Measurements from ENCODE around the gene KRTAP16-1.
"Not testable (repeated sequence)": the region's sequence is repeated elsewhere in the genome, so short reads cannot be mapped to it uniquely, and the experiment has no call there.

The KRTAP16-1 gene, protein sequence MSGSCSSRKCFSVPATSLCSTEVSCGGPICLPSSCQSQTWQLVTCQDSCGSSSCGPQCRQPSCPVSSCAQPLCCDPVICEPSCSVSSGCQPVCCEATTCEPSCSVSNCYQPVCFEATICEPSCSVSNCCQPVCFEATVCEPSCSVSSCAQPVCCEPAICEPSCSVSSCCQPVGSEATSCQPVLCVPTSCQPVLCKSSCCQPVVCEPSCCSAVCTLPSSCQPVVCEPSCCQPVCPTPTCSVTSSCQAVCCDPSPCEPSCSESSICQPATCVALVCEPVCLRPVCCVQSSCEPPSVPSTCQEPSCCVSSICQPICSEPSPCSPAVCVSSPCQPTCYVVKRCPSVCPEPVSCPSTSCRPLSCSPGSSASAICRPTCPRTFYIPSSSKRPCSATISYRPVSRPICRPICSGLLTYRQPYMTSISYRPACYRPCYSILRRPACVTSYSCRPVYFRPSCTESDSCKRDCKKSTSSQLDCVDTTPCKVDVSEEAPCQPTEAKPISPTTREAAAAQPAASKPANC

DNA sequence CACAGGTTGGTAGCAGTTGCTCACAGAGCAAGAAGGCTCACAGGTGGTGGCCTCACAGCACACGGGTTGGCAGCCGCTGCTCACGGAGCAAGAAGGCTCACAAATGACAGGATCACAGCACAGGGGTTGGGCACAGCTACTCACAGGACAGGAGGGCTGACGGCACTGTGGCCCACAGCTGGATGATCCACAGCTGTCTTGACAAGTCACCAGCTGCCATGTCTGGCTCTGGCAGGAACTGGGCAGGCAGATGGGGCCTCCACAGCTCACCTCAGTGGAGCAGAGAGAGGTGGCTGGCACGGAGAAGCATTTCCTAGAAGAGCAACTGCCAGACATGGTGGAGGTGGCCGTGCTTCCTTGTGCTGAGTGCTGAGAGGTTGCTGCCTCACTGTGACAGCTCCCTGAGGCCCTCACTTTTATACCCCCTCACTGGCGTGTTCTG is at the start of gene KRTAP16-1:
Gene KRTAP16-1 (minus strand): TSS at position 392 of the 442 bp plus-strand sequence. CDS start 56 bp downstream, at position 336.
- peak in 2 of 4 experiments; percentile 59 to 65 for DNase-seq

DNA sequence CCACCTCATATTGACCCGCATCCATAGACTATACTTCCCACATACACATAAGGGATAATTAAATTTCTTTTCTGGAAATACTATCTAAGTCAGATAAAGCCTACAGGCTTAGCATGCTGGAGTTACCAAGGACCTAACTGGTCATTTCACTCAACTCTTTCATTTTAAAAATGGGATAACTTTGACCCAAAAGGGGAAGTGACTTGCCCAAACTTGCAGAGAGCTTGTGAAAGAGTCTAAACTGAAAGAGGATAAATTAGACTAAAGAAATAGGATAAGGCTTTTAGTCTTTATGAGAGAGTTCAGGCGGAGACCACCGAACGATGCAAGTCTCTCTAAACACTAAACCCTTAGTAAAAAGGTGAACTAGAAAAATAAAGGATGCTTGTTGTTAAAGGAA is 45.4 kb upstream of the KRTAP16-1 start:
- no peak for DNase-seq

DNA sequence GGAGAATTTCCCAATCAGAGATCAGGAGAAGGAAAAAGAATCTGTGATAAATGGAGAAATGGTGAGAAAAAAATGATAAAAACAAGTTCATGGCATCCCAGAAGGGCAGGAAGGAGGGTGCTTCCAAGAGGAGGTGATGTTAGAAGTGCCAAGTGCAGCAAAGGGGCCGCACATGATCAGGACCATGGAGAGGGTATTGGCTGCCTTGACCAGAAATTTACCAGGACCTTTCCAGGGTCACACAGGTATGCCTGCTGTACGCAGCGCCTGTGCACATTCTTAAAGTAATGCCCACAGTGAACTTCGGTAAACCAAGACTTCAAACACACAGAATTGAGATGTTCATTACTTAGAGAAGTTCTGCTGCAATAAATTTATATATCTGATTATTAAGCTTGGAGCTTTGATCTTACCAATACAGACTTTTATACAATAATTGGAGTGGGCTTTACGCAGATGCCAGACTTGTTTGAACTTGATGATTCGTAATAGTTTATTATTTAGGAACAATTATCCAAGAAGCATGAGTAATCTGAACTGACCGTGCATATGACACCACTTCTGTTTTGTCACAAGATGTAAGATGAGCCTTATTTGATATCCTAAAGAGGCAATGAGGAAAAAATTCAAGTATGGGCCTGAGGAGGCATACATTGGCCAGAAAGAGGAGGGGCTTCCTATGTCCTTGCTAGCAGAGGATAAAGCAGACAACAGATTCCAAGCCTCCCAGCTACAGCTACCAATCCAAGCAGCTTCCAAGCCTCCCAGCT is 43.7 kb upstream of the KRTAP16-1 start:
- DNase-seq = no peak

DNA sequence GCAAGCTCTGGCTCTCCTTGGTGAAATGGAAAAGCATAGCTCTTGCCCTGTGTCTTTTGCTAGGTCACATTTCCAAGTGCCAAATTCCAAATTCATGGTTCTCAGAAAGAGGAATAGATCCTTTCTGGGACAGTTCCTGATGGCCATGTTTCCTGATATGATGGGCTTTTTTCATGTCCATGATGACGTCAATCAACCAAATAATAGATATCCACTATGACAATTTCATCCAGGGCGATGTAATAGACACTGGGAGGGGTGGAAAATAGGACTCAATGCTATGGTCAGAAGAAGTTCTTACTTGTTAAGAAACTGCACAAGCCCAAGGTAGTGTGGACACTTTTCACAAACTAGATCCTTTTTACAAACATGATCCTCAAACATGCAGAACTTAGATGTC is 42.1 kb upstream of the KRTAP16-1 start:
- DNase-seq = no peak

DNA sequence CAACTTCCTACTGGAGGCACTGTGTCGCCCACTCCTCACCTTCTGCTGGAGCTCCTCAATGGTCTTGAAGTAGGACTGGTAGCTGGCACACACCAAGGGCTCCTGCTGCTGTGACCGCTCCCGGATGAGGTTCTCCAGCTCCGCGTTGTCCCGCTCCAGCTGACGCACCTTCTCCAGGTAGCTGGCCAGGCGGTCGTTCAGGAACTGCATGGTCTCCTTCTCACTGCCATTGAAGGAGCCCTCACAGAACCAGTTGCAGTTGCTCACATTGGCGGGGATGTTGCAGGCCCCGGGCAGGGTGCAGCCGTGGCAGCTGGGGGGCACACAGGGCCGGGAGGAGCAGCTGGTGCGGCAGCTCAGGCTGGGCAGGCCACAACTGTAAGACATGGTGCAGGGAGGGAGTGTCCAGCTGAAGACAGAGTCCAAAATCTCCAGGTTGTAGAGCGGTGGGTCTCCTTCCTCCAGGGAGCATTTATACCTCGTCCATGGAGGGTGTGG is 41.3 kb upstream of the KRTAP16-1 start, which contains the start of gene KRT33A:
Gene KRT33A (minus strand): TSS at position 448 of the 498 bp plus-strand sequence. CDS start 61 bp downstream, at position 387.
- not testable (repeated sequence) for DNase-seq

DNA sequence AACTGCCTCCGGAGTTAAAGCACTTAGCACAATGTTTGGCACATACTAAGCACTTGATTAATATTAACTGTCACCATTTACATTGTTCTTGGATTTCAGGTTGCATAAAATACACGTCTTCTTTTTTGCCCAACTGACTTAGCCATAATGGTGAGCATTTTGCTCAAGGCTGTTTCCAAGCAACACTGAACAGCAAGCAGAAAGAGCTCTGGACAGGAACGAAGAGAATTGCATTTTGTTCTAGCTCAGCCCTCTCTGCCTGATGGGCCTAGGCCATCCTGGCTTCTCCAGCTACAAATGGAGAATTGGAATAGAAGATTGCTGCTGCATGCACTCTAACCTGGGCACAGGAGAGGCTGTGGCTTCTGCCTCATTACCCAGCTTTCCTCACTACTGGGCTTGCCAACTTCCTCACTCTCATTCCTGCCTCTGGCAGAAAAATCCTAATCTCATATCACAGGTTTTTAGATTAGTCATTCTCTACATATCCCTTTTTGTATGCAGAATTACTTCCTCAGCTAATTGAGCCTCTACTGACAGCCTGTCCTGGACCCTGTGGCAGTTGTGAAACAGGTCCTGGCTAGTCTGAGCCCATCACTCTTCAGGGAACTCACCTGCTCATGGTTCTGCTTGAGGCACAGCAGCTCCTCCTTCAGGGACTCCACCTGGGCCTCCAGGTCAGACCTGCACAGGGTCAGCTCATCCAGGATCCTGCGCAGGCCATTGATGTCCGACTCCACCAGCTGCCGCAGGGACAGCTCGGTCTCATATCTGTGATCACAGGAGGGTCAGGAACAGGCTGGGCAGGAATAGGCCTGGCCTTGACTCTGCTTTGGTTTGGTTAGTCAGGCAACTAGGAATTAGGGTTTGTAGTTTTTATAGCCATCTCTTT is 39.0 kb upstream of the KRTAP16-1 start:
- DNase-seq = no peak

DNA sequence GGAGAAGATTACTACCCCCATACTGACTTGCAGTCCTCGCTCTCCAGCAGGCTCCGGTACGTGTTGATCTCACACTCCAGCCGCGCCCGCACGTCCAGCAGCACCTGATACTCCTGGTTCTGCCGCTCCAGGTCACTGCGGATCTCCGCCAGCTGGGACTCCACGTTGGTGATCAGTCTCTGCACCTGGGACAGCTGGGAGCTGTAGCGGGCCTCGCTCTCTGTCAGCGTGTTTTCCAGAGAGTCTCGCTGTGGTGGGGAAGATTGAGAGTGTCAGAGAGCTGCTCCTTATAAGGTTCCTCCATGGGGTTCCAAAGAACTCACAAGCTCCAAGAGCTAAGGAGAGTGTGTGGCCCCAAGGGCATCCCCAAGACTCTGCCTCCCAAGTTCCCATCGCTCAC is 37.3 kb upstream of the KRTAP16-1 start:
- DNase-seq = not testable (repeated sequence)

DNA sequence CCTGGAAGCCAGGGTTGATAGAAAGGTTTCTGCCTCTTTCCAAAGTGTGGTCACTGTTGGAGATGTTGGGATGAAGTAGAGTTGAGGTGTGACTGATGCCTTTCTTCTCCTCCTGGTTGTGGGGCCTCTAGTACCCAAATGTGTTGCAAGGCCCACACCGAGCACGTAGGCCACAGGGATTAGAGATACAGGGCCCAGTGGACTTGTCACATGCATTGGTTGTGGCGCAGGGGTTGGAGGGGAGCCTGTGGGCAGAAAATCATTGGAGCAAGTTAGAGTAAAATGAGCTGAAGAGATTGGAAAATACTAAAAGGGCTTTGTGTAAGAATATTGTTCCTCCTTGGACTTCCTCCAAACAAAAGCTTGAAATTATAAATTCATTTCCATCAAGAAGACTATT is 36.9 kb upstream of the KRTAP16-1 start:
- no peak for DNase-seq

DNA sequence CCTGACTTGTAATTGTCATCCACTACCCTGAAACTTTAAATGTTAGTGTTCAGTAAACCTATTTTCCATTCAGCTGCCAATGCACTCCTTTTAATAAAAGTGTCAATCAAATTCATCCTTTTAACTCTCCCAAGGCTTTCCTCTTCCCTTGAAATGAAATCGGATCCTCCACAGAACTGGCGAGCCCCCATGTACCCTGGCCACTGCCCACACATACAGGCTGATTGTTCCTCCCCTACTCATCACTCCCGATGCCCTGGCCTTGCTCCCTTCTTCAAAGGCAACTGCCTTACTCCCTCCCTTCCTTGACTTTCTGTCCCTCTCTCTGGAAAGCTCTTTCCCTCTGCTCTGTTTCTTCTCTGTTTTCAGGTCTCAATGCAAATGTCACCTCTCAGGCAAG is 33.9 kb upstream of the KRTAP16-1 start:
- DNase-seq = no peak

DNA sequence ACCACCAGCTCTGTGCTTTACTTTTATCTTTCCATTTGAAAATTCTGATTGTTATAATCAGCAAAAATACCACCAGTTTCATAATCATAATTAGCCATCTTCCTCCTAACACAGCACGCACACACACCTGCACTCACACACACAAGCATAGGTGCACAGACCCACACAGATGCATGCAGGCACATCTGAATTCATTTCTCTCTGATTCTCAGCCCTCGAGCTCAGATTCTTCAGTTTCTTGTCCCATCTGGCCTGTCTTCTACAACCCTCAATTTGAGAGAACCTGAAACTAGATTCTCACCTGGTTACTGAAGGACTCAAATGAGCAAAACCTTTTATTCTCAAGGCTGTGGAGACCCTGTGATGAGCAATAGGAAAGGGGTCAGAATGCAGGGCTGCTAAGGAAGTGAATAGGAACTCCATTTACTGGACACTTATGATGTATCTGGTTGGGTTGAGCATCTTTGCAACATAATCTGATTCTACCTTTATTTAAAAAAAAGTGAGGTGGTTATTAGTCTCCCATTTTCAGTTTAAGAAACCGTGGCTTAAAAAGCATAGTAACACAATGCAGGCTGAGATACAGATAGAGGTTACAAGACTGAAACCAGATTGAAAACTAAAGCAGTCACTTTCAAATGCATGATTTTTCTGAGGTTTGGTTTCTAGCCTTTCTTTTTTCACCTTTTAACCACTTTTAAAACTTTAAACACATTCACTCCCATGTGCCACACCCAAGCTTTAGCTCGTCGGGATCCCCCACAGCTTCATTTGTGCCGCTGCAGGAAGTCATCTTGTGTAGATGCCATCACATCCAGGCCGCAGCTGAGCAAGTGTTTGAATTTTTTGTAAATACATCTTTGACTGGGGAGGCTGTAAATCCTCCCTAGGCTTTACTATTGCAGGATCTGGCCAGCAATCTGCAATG is 32.1 kb upstream of the KRTAP16-1 start:
- peak in 2 of 4 experiments; percentile 24 to 37 for DNase-seq

DNA sequence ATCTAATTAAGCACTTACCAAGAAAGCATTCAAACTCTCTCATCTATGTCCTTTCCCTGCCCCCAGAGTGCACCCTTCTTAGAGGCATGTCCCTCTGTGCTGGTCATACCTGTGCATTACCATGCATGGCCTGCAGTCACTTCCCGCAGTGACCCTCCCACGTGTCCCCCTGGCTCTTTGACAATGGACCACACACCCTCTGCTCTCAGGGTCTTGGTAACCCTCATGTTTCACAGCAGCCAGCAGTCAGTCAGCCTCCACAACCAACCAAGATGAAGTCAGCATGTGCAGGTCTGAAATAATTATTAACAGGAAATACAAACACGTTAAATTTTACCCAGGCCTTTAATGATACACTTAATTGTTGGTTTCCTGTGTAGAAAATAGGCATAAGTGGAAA is 31.4 kb upstream of the KRTAP16-1 start:
- no peak for DNase-seq

DNA sequence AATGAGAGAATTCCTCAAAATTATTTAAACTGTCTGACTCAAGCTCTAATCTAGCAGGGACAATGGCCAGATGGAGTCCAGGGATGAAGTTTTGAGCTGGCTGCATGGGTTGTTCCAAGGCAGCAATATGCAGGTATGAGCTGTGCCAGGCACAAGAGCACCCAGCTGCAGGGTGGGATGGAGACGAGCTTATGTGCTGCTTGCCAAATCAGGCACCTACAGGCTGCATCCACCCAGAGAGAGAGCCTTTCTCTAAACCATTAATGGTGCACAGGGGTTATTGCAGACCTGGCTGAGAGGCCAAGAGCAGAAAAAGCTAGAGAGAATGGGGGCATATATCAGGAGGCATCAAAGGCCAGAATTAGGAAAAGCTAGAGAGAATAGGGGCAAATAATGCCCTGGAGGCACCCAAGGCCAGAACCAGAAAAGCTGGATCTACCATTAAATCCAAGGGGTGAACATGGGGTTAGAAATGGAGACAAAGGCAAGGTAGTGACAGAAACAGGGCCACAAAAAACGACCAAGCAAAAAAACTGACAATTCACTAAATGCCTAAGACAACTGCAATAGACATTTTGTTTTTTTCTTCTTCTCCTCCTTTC is 30.6 kb upstream of the KRTAP16-1 start:
- no peak for DNase-seq

DNA sequence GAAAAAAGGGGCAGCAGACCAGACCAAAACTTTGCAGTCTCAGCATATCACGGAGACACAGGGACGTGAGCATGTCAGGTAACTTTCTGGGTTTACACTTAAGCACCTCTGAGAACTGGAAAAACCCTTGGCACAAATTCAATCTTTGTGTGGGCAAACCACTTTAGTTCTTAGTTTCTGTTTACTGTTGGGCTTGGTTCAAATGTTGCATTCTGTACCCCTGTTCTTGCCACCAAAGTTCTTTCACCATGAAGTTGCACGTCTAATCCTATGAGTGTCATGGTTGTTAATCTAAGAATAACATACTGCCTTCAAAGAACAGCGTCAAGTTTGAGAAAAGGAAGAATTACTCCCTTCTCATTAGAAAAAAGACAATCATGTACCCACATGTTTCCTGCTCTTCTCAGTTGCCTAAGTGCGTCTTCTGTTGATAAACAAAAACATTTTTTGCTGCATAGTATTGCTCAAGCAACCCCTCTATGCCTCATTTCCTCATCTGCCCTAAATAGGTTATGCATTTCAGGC is 29.9 kb upstream of the KRTAP16-1 start:
- no peak for DNase-seq

DNA sequence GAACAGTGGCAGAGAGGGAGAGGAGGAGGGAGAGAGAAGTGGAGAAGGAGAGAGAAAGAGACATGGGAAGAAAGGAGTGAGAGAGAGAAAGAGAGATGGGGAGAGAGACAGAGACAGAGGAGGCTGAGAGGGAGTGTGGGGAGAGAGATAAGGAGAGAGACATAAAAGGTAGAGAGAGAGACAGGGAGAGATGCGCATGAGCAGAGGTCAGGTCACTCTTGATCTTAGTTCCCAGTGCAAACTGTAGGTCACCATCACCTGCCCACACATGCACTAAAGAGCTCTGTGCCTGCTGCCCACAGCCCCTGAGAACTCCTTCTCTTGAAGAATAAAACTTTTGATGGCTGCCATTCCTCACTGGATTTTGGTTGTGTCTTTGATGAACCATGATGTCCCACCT is 26.6 kb upstream of the KRTAP16-1 start:
- DNase-seq = no peak

DNA sequence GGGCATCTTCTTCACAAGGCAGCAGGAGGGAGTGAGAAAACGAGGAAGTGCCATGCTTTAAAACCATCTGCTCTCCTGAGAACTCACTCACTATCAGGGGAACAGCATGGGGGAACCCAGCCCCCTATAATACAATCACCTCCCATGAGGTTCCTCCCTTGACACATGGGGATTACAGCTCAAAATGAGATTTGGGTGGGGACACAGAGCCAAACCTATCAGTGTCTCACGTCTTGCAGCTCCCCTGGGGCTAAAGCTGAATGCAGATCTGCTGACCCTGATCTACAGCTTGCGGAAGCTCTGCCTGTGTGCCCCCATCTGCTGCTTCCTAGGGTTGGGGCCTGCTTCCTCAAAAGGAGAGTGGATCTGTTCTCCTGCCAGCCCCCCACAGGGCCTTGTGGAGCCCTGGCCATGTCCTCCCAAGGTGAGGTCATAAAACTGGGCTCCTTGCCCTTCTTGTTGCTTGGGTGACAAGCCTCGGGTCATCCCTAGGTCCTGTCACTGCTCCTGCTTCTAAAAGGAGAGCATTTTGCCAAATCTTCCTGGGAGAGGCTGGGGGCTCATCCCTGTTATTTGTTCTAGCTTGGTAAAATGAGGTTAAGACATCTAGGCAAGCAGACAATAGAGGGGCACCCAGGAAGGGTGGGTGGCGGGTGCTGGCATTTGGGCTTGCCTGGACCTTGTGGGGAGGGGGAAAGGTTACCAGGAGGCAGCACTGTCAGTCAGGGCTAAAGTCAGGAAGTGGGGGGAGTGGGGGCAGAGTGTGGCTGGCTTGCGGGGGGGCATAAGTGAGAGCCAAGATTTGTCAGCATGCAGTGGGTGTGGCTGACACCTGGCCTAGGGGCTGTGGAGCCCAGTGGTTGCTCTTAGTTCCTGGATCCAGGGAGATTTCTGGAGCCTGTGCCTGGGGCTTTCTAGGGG is 25.5 kb upstream of the KRTAP16-1 start:
- no peak for DNase-seq

DNA sequence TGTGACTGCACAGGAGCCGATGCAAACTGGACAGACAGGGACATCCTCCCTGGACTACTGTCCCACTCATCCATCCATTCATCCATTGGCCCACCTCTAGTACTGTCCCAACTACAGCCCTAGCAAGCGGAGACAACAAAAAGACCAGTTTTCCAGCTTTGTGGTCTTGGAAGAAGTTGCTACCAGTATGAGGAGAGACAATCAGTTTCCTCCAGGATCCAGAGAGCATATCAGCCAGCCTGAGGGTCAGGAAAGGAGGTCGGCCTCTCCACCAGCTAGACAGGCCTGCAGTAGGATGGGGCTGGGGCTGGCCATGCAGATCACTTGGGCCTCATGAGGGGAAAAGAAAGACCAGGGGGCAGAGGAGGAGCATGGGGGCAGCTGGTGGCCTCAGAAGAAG is 24.7 kb upstream of the KRTAP16-1 start:
- DNase-seq = no peak

DNA sequence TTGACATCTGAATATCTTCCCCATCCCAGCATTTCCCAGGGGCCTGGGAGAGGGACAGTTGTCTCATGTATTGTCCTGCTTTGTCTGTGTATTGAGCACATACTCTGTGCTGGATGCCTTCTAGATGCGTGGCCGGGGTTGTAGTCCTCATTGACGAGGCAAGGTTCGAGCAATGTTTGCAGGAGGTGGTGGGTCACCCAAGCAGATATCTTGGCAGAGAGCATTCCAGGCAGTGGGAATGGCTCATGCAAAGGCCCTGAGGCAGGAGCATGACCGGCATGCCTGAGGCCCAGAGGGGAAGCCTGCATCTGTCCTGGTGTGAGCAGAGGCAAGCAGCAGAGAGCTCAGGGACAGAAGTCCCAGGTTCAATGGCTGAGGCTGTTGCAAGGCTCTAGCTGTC is 24.0 kb upstream of the KRTAP16-1 start:
- DNase-seq = no peak

DNA sequence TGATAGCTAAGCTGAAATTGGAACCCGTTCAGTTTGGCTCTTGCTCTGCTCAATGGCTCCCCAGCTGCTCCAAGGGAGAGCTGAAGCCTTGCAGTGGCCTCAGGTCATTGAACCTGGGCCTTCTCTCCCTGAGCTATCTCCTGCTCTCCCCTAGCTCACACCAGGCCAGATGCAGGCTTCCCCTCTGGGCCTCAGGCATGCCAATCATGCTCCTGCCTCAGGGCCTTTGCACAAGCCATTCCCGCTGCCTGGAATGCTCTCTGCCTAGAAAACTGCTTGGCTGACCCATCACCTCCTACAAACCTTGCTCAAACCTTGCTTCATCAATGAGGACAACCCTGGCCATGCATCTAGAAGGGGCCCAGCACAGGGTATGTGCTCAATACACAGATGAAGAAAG is 23.1 kb upstream of the KRTAP16-1 start:
- no peak for DNase-seq

DNA sequence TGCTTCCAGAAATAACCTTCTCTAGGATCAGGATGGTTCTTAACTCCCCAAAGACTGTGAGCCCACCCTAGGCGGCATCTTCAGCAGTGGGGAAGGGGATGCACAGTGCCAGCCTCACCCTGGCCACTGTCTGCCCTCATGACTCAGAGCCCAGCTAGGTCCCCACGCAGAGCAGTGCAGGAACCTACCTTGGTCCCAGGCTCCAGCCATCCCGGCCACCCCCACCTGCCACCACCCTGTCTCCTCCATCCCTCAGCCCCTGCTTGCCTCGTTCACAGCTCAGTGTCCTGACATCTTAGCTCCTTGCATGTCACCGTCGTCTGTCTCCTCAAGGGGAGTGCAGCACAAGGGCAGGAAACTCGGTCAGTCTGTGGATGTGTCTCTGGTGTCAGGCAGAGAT is 22.5 kb upstream of the KRTAP16-1 start:
- DNase-seq = no peak

Measured in activated naive CD4-positive, alpha-beta T cell (primary cell).